ENCODE results near the gene LCA5L.

GRCh38 chr21:39384674-39385298 is 60.8 kb downstream of the LCA5L start:
- TF ChIP-seq CTCF (IDR thresholded peaks at IDR 0.05; ENCODE audit: poor library complexity) (no peak), EZH2 (IDR thresholded peaks at IDR 0.05; ENCODE audit: borderline replicate concordance) (no peak), EZH2phosphoT487 (IDR thresholded peaks at IDR 0.05; ENCODE audit: low read depth, severe bottlenecking, unreplicated experiment) (no peak)

Data from hepatocyte (in vitro differentiated cells).